HUES48 (cell line): Measurements from ENCODE around the gene TSEN54.

Source experiments
- H3K27ac ChIP-seq: one replicate; pipeline ENCODE4 v1.7.0; 2013; ENCODE audit warnings: low read depth, low read length, inconsistent platforms
- H3K27me3 ChIP-seq: 2 replicates; pipeline ENCODE4 v1.6.1; 2013; ENCODE audit warnings: mild to moderate bottlenecking, low read length; ENCODE audit not compliant: control insufficient read depth, insufficient read depth
- H3K36me3 ChIP-seq: 2 replicates; pipeline ENCODE4 v1.6.1; 2013; ENCODE audit warnings: low read length; ENCODE audit not compliant: control insufficient read depth, insufficient read depth
- H3K4me1 ChIP-seq: 2 replicates; pipeline ENCODE4 v1.6.1; 2013; ENCODE audit warnings: mild to moderate bottlenecking, low read length; ENCODE audit not compliant: control insufficient read depth, insufficient read depth
- H3K4me3 ChIP-seq: 2 replicates; pipeline ENCODE4 v1.5.1; 2013; ENCODE audit warnings: mild to moderate bottlenecking, low read depth, low read length
- H3K9ac ChIP-seq: 2 replicates; pipeline ENCODE4 v1.6.1; 2013; ENCODE audit warnings: mild to moderate bottlenecking, low read depth, low read length, moderate library complexity
- H3K9me3 ChIP-seq: 2 replicates; pipeline ENCODE4 v1.6.1; 2013; ENCODE audit warnings: low read length; ENCODE audit not compliant: control insufficient read depth, insufficient read depth

Gene TSEN54

DNA sequence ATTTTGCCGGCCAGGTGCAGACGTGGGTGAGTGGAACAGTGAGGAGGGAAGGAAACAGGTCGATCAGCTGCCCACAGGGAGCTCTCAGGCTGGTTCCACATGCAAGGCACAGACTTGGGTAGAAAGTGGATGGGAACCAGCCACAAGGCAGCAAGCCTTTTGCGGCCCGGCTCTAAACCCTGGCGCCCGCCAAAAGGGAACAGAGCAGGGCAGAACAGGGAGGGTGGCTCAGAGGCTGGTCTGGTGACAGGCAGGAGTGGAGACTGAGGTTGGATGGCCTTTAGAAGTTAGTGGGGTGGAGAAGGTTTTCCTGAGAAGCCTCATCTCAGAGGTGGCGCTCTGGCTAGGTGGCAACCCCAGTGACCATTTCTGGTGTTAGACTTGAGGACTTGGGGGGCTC, 19.5 kb downstream of the TSEN54 start:
- H3K27ac ChIP-seq, result no peak overlapping the region
- no peak overlapping the region for H3K4me3 ChIP-seq
- H3K27me3 ChIP-seq, result no peaks in the 10 kb centered on the region
- H3K9me3 ChIP-seq, result no peaks in the 10 kb centered on the region
- 0 out of 2 replicates have a peak, but pooled peaks cover 1% of the 10 kb centered on the region for H3K4me1 ChIP-seq
- peaks cover 8% of the 10 kb centered on the region for H3K36me3 ChIP-seq
- no peak overlapping the region for H3K9ac ChIP-seq

DNA sequence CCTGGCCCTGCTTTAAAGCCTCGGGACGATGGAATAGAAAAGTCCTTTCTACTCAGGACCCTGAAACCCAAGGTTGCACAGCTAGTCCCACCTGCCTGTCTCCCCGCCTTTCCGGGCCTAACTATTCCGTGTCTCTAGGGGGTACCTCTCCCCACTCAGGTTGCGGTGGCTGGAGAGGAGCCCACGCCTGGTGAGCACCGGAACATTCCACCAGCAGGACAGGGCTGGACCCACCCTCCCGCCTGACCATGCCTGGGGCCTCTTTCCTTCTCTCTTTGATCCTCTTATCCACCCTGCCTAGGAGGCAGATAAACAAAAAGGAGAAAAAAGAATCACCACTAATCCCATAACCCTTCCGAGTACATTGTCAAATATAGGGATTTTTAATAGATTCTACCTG, 20.0 kb downstream of the TSEN54 start:
- Histone ChIP-seq H3K27ac (no peak overlapping the region), H3K4me1 (no peaks in the 10 kb centered on the region), H3K27me3 (no peaks in the 10 kb centered on the region), H3K9ac (no peak overlapping the region), H3K9me3 (no peaks in the 10 kb centered on the region), H3K4me3 (no peak overlapping the region), H3K36me3 (peaks cover 8% of the 10 kb centered on the region)

DNA sequence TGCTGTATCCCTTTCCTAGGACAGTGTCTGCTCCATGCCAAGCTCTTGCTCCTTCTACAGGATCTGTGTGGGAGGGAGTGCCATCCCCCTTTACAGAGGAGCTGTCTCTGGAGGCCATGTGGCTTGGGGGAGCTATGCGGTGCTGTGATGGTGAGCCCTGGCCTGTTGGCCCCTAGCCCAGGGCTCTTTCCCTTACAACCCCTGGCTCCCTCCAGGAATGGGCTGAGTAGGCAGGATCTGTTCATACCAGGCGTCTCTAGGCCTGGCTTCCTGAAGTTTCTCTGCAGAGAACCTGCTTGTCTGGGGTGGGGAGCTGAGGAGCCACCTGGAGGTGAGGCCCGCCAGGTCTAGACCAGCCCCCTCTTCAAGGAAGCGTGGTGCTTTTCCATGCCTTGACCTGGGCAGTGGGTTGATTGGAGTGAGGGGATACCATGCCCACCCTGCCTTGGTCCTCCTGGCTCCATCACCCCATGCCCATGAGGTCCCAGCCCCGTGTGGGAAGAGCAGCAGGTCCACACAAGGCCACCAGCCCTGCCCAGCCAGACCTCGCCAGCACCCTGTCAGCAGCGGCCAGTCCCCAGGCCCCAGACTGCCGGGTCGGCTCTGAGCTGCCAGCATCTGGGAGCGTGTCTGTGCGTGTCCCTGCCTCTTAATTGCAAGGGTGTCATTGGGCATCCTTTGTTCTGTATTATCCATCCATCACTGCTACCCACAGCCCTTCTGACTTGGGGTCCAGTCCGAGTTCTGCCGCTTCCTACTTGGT, 23.8 kb downstream of the TSEN54 start:
- Histone ChIP-seq H3K27ac (no peak overlapping the region), H3K4me1 (no peaks in the 10 kb centered on the region), H3K27me3 (no peaks in the 10 kb centered on the region), H3K4me3 (no peak overlapping the region), H3K9me3 (no peaks in the 10 kb centered on the region), H3K9ac (no peak overlapping the region), H3K36me3 (no peaks in the 10 kb centered on the region)

DNA sequence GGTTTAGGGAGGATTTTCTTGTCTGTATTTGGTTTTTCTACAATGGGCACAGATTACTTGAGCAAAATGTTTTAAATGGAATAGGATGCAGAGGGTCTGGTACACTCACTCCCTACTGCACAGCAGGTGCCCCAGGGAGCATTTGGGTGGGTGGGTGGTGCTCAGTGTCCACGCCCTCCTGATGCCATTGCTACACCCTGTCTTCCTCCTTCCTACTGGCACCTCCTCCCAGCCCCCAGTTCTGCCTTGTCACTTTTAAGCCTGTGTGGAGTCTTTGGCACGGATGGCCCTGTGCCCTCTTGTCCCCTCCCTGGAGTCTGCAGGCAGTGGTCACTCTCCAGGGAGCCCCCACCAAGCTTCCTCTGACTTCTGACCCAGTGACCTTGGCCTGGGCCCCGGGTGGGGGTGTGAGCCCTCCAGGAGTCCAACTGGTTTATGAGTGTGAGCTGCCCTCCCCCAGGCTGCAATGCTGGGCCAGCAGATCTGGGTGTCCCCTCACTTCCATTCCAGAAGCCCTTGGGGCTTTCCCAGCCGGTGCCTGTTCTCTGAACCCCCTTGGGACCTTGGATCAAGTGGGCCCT, 24.7 kb downstream of the TSEN54 start:
- no peak overlapping the region for H3K27ac ChIP-seq
- no peaks in the 10 kb centered on the region for H3K9me3 ChIP-seq
- no peaks in the 10 kb centered on the region; the same call in 1 of the 2 replicates for H3K36me3 ChIP-seq
- H3K4me3 ChIP-seq, result no peak overlapping the region
- H3K27me3 ChIP-seq, result no peaks in the 10 kb centered on the region
- no peaks in the 10 kb centered on the region for H3K4me1 ChIP-seq
- no peak overlapping the region for H3K9ac ChIP-seq

DNA sequence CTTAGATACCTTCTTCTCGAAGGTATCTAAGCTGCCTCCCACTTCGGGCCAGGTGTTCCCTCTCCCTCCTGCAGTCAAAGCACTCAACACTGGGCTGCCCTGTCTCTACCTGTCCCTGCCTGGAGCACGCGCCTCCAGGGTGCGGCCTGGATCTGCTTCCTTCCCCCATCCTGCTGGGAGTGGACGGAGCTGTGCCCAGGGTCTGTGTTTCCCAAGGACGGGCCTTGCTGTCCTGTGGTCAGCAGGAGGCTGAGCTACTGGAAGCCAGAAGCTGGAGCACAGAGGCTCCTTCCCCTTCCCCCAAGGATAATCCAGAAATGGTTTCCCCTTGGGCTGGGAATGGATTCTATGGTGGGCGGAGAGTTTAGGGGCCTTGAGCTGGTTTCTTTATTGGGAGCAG, 25.9 kb downstream of the TSEN54 start:
- no peaks in the 10 kb centered on the region; the same call in 1 of the 2 replicates for H3K36me3 ChIP-seq
- H3K27ac ChIP-seq, result no peak overlapping the region
- H3K4me3 ChIP-seq, result no peak overlapping the region
- no peaks in the 10 kb centered on the region for H3K27me3 ChIP-seq
- H3K9ac ChIP-seq, result no peak overlapping the region
- no peaks in the 10 kb centered on the region for H3K4me1 ChIP-seq
- no peaks in the 10 kb centered on the region for H3K9me3 ChIP-seq

DNA sequence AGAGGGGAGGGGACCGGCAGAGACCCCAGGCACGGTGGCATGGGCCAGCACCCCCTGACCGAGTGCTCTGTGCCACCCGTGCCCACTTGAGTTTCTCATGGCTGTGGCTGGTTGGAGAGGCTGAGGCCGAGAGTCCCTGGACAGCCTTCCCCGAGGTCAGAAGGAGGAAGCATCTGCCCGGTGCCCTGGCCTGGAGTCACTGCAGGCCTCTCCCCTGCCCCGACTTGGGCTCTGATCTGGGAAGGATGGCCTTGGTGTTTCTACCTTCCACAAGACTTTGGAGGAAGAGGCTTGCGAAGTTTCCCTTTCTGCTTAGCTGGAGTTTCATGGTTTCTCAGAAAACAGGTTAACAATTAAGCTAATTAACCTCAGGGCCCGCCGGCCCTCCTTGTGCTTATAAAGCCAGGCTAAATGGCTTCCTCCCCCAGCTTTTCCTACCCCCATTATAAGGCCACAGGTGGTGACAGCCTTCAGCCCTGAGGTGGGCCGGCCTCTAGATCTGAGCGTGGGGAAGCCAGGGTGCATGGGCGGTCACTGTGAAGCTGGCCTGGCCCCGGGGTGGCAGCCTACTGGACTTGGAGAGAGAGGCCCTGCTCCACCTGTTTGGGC, 26.5 kb downstream of the TSEN54 start:
- no peaks in the 10 kb centered on the region for H3K9me3 ChIP-seq
- H3K27ac ChIP-seq, result no peak overlapping the region
- H3K4me3 ChIP-seq, result no peak overlapping the region
- H3K4me1 ChIP-seq, result no peaks in the 10 kb centered on the region
- no peak overlapping the region for H3K9ac ChIP-seq
- H3K27me3 ChIP-seq, result no peaks in the 10 kb centered on the region
- H3K36me3 ChIP-seq, result no peaks in the 10 kb centered on the region; the same call in 1 of the 2 replicates

DNA sequence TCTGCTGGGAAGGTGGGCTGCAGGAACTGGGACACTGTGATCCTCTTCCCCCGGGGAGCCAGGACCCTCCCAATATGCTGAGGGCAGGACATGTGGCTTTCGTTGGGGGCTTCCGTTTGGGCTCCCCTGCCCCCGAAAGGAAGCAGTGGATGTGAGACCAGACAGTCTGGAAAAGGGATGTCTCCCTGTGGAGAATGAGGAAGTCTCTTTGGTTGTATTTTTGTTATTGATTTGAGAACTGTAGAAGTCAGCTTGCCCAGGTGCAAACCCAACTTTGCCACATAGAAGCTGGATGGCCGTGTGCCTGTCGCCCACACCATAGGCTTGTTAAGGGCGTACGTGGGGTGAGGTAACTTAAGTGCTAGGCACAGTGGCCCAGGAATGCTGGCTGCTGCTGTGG, 27.9 kb downstream of the TSEN54 start:
- no peak overlapping the region for H3K4me3 ChIP-seq
- no peak overlapping the region for H3K9ac ChIP-seq
- no peak overlapping the region for H3K27ac ChIP-seq

DNA sequence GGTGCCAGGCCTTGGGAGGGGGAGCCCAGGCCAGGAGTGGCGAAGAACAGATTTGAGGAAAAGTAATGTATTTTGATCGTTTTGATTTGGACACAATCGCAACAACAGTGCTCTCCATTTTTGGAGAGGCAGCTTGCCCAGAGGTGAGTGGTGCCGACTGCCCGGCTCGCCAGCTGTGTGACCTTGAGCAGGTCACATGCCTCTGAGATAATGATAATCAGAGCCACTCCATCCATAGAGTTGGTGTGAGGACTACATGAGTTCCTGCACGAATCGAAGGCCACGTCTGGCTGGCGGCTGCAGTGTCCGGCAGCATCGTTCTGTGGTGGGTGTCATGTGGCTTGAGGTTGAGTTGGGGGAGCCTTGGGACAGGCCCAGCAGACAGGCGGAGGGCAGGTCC, 29.9 kb downstream of the TSEN54 start:
- Histone ChIP-seq H3K4me1 (peaks cover 13% of the 10 kb centered on the region; the same call in 1 of the 2 replicates), H3K9ac (no peak overlapping the region), H3K36me3 (no peaks in the 10 kb centered on the region; the same call in 1 of the 2 replicates), H3K27ac (no peak overlapping the region), H3K9me3 (no peaks in the 10 kb centered on the region), H3K4me3 (no peak overlapping the region), H3K27me3 (no peaks in the 10 kb centered on the region)

More for the DNA sequence above, 27.9 kb downstream of the TSEN54 start:
- Histone ChIP-seq H3K36me3 (no peaks in the 10 kb centered on the region; the same call in 1 of the 2 replicates), H3K4me1 (peaks cover 5% of the 10 kb centered on the region; the same call in 1 of the 2 replicates), H3K27me3 (no peaks in the 10 kb centered on the region), H3K9me3 (no peaks in the 10 kb centered on the region)

DNA sequence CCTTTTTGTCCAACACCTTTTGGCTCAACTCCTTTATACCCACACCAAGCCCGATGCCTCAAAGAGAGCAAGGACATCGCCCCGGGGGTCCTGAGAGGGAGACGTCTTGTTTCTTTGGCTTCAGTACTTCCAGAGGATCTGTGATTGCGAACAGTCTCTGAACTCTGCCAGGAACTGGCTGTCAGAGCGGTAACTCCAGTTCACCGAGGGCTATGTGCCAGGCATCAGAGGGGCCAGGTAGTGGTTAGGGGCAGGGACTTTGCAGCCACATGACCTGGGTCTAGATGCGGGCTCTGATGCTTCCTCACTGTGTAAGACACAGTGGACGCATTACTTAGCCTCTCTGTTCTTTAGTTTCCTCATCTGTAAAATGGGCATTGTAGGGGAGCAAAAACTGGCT, 30.8 kb downstream of the TSEN54 start:
- no peak overlapping the region for H3K9ac ChIP-seq
- no peak overlapping the region for H3K27ac ChIP-seq
- no peak overlapping the region for H3K4me3 ChIP-seq
- H3K9me3 ChIP-seq, result no peaks in the 10 kb centered on the region
- peaks cover 16% of the 10 kb centered on the region; the same call in 1 of the 2 replicates for H3K4me1 ChIP-seq
- H3K36me3 ChIP-seq, result no peaks in the 10 kb centered on the region; the same call in 1 of the 2 replicates
- H3K27me3 ChIP-seq, result no peaks in the 10 kb centered on the region

DNA sequence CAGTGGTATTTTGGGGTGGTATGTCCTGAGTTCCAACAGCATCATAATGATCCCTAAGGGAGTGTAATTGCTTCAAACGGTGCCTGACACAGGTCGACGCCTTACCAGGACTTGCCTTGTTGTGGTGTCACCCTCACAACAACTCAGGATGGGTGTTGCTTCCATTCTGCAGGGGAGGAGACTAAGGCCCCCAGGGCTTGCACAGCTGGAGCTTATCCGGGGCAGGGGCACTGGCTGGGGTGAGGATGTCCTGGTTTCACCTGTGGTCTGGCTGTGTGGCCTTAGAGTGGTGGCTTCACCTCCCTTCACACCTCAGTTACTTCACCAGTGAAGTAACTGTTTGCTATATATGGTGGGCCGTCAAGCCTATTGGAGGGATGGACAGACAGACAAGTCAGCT, 32.5 kb downstream of the TSEN54 start:
- Histone ChIP-seq H3K4me3 (no peak overlapping the region), H3K36me3 (no peaks in the 10 kb centered on the region; the same call in 1 of the 2 replicates), H3K27ac (peak overlapping the region; percentile 29), H3K9ac (no peak overlapping the region), H3K4me1 (peaks cover 23% of the 10 kb centered on the region; the same call in 1 of the 2 replicates), H3K27me3 (no peaks in the 10 kb centered on the region), H3K9me3 (no peaks in the 10 kb centered on the region)
